ENCODE results near the gene LY6G6F. TPM values are rescaled to one million over a fixed set of nuclear protein-coding genes. Genes with fewer than 3 reads are reported as not detected.

Gene LY6G6F
- total and polyA plus RNA-seq, 12 donors, result not detected

- 83 to 86% methylated on average over 9 of the region's 9 CpGs for WGBS, 2 donors
- Histone ChIP-seq H3K27ac (no peak overlapping the region), H3K9me3 (no peaks in the 10 kb centered on the region), H3K36me3 (peaks cover 0 to 100% (median 74%) of the 10 kb centered on the region in 9 donors), H3K4me3 (no peak overlapping the region), H3K27me3 (no peaks in the 10 kb centered on the region), H3K4me1 (peaks cover 0 to 10% (median 0%) of the 10 kb centered on the region in 9 donors)
- intact Hi-C loops (cut with DNase I), result no loop called here
- TF ChIP-seq CTCF (IDR thresholded peaks at IDR 0.05), result no peak
- DNase-seq (no peak), ATAC-seq (no peak)
Observed at GRCh38 chr6:31692886-31693285, 13.8 kb upstream of the LY6G6F start.

- H3K27me3 ChIP-seq, result no peaks in the 10 kb centered on the region
- no peak for ATAC-seq
- peaks cover 0 to 100% (median 70%) of the 10 kb centered on the region in 9 donors for H3K36me3 ChIP-seq
- H3K4me1 ChIP-seq, result peaks cover 0 to 16% (median 0%) of the 10 kb centered on the region in 9 donors
- no peak overlapping the region for H3K27ac ChIP-seq
- H3K9me3 ChIP-seq, result no peaks in the 10 kb centered on the region
- intact Hi-C loops (cut with DNase I), result no loop called here
- no peak for TF ChIP-seq CTCF (IDR thresholded peaks at IDR 0.05)
- no peak overlapping the region for H3K4me3 ChIP-seq
- 91 to 92% methylated on average over 6 of the region's 6 CpGs for WGBS, 2 donors
- no peak for DNase-seq
Observed at GRCh38 chr6:31693535-31693934, 13.1 kb upstream of the LY6G6F start.

- no peak for TF ChIP-seq CTCF (IDR thresholded peaks at IDR 0.05)
- DNase-seq, result no peak
- intact Hi-C loops (cut with DNase I), result no loop called here
- 38 to 47% methylated on average over 3 of the region's 3 CpGs for WGBS, 2 donors
- Histone ChIP-seq H3K9me3 (no peaks in the 10 kb centered on the region), H3K27me3 (no peaks in the 10 kb centered on the region), H3K4me1 (peaks cover 8 to 35% (median 18%) of the 10 kb centered on the region in 9 donors), H3K36me3 (peaks cover 0 to 88% (median 46%) of the 10 kb centered on the region in 9 donors), H3K4me3 (no peak overlapping the region), H3K27ac (peak overlapping the region in 1 of 10 donors; percentile 31)
- ATAC-seq, result no peak
Observed at GRCh38 chr6:31697555-31697954, 9.1 kb upstream of the LY6G6F start.

- DNase-seq, result no peak
- no peak for TF ChIP-seq CTCF (IDR thresholded peaks at IDR 0.05)
- intact Hi-C loops (cut with DNase I), result loop anchor here in 1 of 10 donors (1.0 kb wide), 1 partner anchor 28 kb away; the partner anchor contains the start of gene DDAH2
- H3K9me3 ChIP-seq, result no peaks in the 10 kb centered on the region
- no peak overlapping the region for H3K4me3 ChIP-seq
- peaks cover 11 to 41% (median 22%) of the 10 kb centered on the region in 9 donors for H3K4me1 ChIP-seq
- 92% methylated on average over 5 of the region's 5 CpGs for WGBS, 2 donors
- peak overlapping the region in 1 of 10 donors; percentile 17 for H3K27ac ChIP-seq
- H3K36me3 ChIP-seq, result peaks cover 0 to 55% (median 19%) of the 10 kb centered on the region in 9 donors
- no peak for ATAC-seq
- H3K27me3 ChIP-seq, result no peaks in the 10 kb centered on the region
Observed at GRCh38 chr6:31700740-31701401, 5.8 kb upstream of the LY6G6F start.

Measured in heart right ventricle (tissue), 16 donors.